ENCODE results near the gene HES4. TPM values are rescaled to one million over a fixed set of nuclear protein-coding genes. Genes with fewer than 3 reads are reported as not detected.
A peak's percentile ranks its signal among the peaks of the same experiment; 100 is the strongest.

HES4 gene
- total and polyA plus RNA-seq, 8 donors, result 4.0 to 212 (median 29.3) TPM; not detected in 1

DNA sequence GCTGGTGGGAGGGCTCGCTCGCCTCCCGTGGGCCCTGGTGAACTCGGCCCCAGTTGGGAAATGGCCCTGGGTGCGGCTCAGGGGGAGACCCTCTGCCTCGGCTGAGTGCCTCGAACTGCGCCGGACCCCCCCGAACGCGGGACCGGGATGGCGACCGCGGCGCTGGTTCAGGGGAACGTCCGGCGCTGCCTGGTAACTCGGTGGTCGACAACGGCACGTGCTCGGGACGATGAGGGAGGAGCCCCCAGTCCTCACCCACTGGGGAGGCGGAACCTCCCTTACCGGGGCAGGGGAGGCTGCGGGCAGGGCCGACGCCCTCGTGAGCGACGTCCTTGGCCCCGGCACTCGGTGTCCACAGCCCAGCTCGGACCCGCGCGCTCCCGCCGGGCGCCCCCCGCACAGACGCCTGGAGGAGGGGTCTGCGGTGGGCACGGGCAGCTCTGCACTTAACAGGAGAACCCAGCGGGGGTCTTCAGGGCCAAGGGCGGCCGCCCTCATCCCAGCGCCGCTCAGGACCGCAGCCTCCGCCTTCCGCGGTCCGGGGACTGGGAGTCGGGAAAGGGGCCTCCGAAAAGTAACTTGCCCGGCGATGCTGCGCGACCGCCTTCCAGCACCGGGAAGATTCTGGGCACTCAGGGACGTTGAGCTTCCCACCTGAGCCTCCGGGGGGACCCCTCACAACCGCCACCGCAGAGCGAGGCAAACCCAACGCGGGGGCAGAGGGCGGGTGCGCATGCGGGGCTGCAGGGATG, 1.7 kb downstream of the HES4 start:
- peak in 1 of 2 donors; percentile 39 for DNase-seq
- peaks cover 35 to 53% (median 48%) of the 10 kb centered on the region in 4 donors for H3K4me1 ChIP-seq
- H3K27me3 ChIP-seq, result peaks cover 0 to 85% (median 43%) of the 10 kb centered on the region in 3 donors
- H3K27ac ChIP-seq, result peak overlapping the region in 2 of 5 donors; percentile 93 to 98
- WGBS, 5 donors, result 12 to 39% (median 37%) methylated on average over 37 to 75 of the region's 75 CpGs
- no peaks in the 10 kb centered on the region for H3K9me3 ChIP-seq
- H3K4me3 ChIP-seq, result peak overlapping the region; percentile 54 to 69 (median 58)
- TF ChIP-seq POLR2AphosphoS5 (IDR thresholded peaks at IDR 0.05) (no peak), EP300 (IDR thresholded peaks at IDR 0.05) (no peak), POLR2A (IDR thresholded peaks at IDR 0.05) (no peak)
- TF ChIP-seq, protein P1, sequence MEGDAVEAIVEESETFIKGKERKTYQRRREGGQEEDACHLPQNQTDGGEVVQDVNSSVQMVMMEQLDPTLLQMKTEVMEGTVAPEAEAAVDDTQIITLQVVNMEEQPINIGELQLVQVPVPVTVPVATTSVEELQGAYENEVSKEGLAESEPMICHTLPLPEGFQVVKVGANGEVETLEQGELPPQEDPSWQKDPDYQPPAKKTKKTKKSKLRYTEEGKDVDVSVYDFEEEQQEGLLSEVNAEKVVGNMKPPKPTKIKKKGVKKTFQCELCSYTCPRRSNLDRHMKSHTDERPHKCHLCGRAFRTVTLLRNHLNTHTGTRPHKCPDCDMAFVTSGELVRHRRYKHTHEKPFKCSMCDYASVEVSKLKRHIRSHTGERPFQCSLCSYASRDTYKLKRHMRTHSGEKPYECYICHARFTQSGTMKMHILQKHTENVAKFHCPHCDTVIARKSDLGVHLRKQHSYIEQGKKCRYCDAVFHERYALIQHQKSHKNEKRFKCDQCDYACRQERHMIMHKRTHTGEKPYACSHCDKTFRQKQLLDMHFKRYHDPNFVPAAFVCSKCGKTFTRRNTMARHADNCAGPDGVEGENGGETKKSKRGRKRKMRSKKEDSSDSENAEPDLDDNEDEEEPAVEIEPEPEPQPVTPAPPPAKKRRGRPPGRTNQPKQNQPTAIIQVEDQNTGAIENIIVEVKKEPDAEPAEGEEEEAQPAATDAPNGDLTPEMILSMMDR (IDR thresholded peaks at IDR 0.05), result no peak
- H3K36me3 ChIP-seq, result no peaks in the 10 kb centered on the region
- intact Hi-C loops (cut with DNase I; ENCODE audit: low total_unique reads), result no loop called here

DNA sequence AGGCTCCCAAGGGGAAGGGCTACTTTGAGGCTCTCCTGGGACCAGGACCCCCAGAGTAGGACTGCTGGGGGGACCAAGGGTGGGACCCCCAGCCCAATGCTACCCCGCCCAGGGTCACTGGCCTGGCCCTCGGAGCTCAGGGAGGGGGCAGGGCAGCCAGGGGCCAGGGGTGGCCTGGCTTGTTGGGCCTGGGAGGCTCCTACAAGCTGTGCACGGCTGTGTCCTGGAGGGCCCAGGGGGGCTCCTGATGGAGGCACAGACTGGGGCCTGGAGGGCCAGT, 2.2 kb downstream of the HES4 start:
- 62 to 82% (median 80%) methylated on average over 2 to 3 of the region's 3 CpGs; no CpG with 5 or more reads in 1 of the 5 donors for WGBS, 5 donors
- Histone ChIP-seq H3K36me3 (no peaks in the 10 kb centered on the region), H3K27me3 (peaks cover 0 to 81% (median 43%) of the 10 kb centered on the region in 3 donors), H3K4me1 (peaks cover 35 to 53% (median 48%) of the 10 kb centered on the region in 4 donors), H3K9me3 (peaks cover 0 to 2% (median under 1%) of the 10 kb centered on the region in 4 donors), H3K27ac (no peak overlapping the region), H3K4me3 (peak overlapping the region in 3 of 4 donors; percentile 57 to 69 (median 60))
- DNase-seq, result peak in 1 of 2 donors; percentile 19
- intact Hi-C loops (cut with DNase I; ENCODE audit: low total_unique reads), result no loop called here
- TF ChIP-seq POLR2A (IDR thresholded peaks at IDR 0.05) (no peak), POLR2AphosphoS5 (IDR thresholded peaks at IDR 0.05) (no peak), EP300 (IDR thresholded peaks at IDR 0.05) (no peak)
- TF ChIP-seq, protein P1 (IDR thresholded peaks at IDR 0.05), result no peak

DNA sequence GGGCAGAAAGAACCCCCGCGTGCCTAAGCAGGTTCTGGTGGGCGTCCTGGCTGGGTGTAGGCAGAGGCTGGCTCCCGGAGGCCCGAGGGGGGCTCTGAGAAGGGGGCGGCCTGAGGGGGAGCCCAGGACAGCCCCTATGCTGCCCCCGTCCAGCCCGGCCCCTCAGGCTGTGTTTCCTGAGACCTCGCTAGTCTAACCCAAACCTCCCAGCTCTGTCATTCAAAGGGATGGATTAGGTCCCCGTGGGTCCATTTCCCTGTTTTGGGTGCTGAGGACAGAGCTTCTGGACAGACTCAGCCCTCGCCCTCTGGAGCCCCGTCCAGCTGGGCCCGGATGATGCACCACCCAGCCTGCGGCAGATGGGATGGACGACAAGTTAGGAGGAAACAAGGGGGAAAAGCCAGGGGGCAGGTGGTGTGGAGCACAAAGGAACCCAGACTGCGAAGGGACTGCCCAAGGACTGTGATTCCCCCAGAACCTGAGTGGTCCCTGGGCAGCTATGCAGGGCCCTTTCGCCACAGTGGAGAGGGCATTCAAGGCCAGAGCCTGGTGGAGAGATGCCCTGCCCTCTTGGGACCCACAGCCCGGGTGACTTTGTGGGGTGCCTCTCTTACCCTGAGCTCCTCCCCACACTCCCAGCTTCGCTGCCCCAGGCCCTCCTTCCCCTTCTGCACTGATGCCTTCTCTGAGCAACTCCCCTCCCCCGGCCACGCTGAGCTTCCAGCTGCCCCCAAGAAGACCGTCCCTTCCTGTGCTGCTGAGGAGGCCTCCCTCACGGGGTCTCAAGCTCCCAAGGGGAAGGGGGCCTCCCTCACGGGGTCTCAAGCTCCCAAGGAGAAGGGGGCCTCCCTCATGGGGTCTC, 2.8 kb downstream of the HES4 start:
- TF ChIP-seq POLR2A (IDR thresholded peaks at IDR 0.05), result no peak
- TF ChIP-seq, protein P1 (IDR thresholded peaks at IDR 0.05), result no peak
- TF ChIP-seq EP300 (IDR thresholded peaks at IDR 0.05), result no peak
- TF ChIP-seq POLR2AphosphoS5 (IDR thresholded peaks at IDR 0.05), result no peak
- peak in 1 of 2 donors; percentile 32 for DNase-seq
- Histone ChIP-seq H3K27ac (no peak overlapping the region), H3K9me3 (peaks cover 0 to 8% (median 4%) of the 10 kb centered on the region in 4 donors), H3K4me3 (no peak overlapping the region), H3K36me3 (no peaks in the 10 kb centered on the region), H3K4me1 (peaks cover 35 to 52% (median 47%) of the 10 kb centered on the region in 4 donors), H3K27me3 (peaks cover 0 to 78% (median 43%) of the 10 kb centered on the region in 3 donors)
- intact Hi-C loops (cut with DNase I; ENCODE audit: low total_unique reads), result no loop called here
- 55 to 74% (median 69%) methylated on average over 18 to 24 of the region's 24 CpGs for WGBS, 5 donors

All from stomach (tissue), 9 donors.